ENCODE results near the gene HMX2. TPM values are rescaled to one million over a fixed set of nuclear protein-coding genes. Genes with fewer than 3 reads are reported as not detected.
A peak's percentile ranks its signal among the peaks of the same experiment; 100 is the strongest.

The HMX2 gene
- total and polyA plus RNA-seq, 2 of the 8 experiments (the other 6 are each of a cell fraction or from before 2014, with no cell fraction given), result 2.0 to 2.7 TPM

DNA sequence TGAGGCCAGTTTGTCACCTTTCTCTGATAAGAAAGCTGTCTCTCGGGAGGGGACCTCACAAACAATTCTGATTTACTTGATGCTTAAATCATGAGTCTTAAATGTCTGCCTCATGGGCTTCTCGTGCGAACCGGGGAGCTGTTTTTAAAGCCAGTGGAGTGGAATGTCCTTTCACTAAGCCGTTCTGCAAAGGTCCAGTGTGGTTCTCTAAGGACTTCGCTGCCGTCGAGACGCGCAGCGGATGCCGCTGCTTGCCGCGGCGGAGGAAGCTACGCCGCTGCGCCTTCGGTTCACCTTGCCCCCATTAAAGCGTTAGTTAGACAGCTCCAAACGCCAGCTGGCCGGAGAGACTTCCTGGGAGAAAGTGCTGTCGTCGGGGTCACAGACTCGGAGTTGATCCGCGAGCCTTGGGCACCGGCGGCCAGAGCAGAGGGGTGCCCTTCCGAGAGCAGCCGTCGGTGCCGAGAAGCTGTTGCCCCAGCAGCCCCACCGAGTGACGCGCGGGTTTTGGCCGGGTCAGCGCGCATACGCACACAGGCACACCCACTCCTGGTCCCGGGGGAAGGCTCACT, 13.5 kb upstream of the HMX2 start (continued):
- no peak for TF ChIP-seq TAF1 (IDR thresholded peaks at IDR 0.05; ENCODE audit: low read depth, low read length)
- no peak for TF ChIP-seq CREB1 (IDR thresholded peaks at IDR 0.05)
- TF ChIP-seq, protein P1, sequence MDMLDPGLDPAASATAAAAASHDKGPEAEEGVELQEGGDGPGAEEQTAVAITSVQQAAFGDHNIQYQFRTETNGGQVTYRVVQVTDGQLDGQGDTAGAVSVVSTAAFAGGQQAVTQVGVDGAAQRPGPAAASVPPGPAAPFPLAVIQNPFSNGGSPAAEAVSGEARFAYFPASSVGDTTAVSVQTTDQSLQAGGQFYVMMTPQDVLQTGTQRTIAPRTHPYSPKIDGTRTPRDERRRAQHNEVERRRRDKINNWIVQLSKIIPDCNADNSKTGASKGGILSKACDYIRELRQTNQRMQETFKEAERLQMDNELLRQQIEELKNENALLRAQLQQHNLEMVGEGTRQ (IDR thresholded peaks at IDR 0.05; ENCODE audit: low read length), result no peak
- no peak for TF ChIP-seq HDAC6 (IDR thresholded peaks at IDR 0.05; ENCODE audit: low read depth, low read length)
- TF ChIP-seq CBX8 (IDR thresholded peaks at IDR 0.05; ENCODE audit: borderline replicate concordance, low read depth, low read length), result peak; percentile 63; the same call in 1 of the 2 replicates
- TF ChIP-seq EZH2 (IDR thresholded peaks at IDR 0.05; ENCODE audit: low read depth, low read length, severe bottlenecking), result peak; percentile 97
- no peak for TF ChIP-seq NRF1 (IDR thresholded peaks at IDR 0.05; ENCODE audit: low read depth, low read length)
- peak; percentile 97 for TF ChIP-seq SUZ12 (IDR thresholded peaks at IDR 0.05; ENCODE audit: low read length)
- TF ChIP-seq POU5F1 (IDR thresholded peaks at IDR 0.05; ENCODE audit: low read depth, low read length), result no peak
- no peak for TF ChIP-seq RAD21 (IDR thresholded peaks at IDR 0.05 in 1 of 2, conservative IDR thresholded peaks at IDR 0.05 in 1 of 2; ENCODE audit: low read depth in 2 of 2, low read length in 2 of 2)
- TF ChIP-seq POLR2AphosphoS5 (IDR thresholded peaks at IDR 0.05; ENCODE audit: low read depth, low read length), result no peak
- TF ChIP-seq CHD1 (IDR thresholded peaks at IDR 0.05; ENCODE audit: low read depth, low read length), result no peak
- no peak for TF ChIP-seq BRCA1 (IDR thresholded peaks at IDR 0.05; ENCODE audit: low read depth, low read length)
- peak; percentile 69 for TF ChIP-seq RNF2 (IDR thresholded peaks at IDR 0.05; ENCODE audit: borderline replicate concordance, low read depth, low read length, missing control alignments, poor library complexity, severe bottlenecking)
